Panc1 (cell line): ENCODE data around the gene COL5A1.

Experiments
- CTCF ChIP-seq: fragments of 450-650 bp; IDR thresholded peaks from 2 replicates; pipeline ENCODE4 v1.5.1; 2017; ENCODE audit warnings: mild to moderate bottlenecking
- POLR2AphosphoS5 ChIP-seq: IDR thresholded peaks from 2 replicates; pipeline ENCODE4 v1.6.1; 2012; ENCODE audit warnings: mild to moderate bottlenecking, low read depth, low read length, moderate library complexity
- REST ChIP-seq, 2 experiments: IDR thresholded peaks; 2 replicates each; pipeline ENCODE4 v1.6.1; 2011 to 2012; ENCODE audit warnings: low read depth in 2 of 2, control low read depth in 1 of 2, low read length in 1 of 2, mild to moderate bottlenecking in 1 of 2, moderate library complexity in 1 of 2; ENCODE audit not compliant: insufficient read depth in 1 of 2
- SIN3A ChIP-seq: IDR thresholded peaks from 2 replicates; pipeline ENCODE4 v1.6.1; 2012; ENCODE audit warnings: low read depth, mild to moderate bottlenecking, low read length, moderate library complexity, borderline replicate concordance; ENCODE audit not compliant: insufficient read depth
- TCF7L2 ChIP-seq: IDR thresholded peaks from 2 replicates; pipeline ENCODE4 v1.6.1; 2011; ENCODE audit warnings: mild to moderate bottlenecking, low read depth, low read length, inconsistent platforms

DNA sequence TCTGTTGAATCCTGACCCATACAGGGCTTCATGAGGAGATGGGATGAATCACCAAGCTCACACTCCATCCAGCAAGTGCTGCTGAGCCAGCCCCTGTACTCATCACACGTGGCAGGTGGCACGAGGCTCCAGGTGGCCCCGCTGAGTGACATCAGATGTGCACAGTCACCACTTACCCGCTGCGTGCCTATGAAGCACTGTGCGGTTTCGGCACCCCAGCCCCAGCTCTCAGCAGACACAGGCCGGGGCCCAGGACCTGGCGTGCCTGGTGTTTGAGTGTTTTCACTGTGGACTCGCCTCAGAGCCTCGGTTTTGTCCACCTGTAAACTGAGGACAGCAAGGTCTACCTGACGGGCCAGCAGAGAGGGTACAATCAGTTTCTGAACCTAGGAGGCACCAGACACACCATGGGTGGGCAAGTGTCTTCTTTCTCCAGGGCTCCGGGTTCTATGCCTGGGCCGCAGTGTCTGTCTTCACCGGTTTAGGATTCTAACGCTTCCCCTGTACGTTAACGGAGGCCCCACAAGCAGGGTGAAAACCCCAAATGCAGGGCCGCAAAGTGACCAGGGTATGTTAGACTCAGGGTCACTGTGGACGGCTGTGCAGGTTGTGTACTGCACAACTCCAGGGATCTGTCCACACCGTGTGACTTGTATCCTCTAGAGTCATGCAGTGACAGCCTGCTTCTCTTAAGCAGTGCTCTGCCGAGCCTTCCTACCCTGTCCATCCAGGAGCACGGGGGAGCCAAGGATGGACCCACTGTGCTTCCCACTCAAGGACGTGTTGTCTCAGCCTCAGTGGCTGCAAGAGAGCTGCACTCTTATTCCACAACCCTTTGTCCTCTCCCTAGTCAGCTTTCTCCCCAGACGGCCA lies 44.3 kb upstream of the COL5A1 start:
- TF ChIP-seq POLR2AphosphoS5 (no peak), CTCF (no peak), REST (IDR thresholded peaks at IDR 0.05; ENCODE audit: insufficient read depth in 1 of 2, low read depth in 2 of 2, low read length in 1 of 2) (no peak), TCF7L2 (no peak), SIN3A (no peak)
